GM10266 (cell line): Measurements from ENCODE around the gene BMI1.

Experiments
- DNase-seq: peaks from one replicate; pipeline ENCODE4 v3.0.0; 2012; ENCODE audit errors: extremely low spot score
- CTCF ChIP-seq: IDR thresholded peaks from 2 replicates; pipeline ENCODE4 v1.5.1; 2012; ENCODE audit warnings: mild to moderate bottlenecking, low read depth; ENCODE audit not compliant: control insufficient read depth, insufficient read depth; ENCODE audit errors: missing control alignments

Gene BMI1

GRCh38 chr10:22314852-22315251 is 6.0 kb upstream of the BMI1 start:
- TF ChIP-seq CTCF: no peak
- DNase-seq: no peak

GRCh38 chr10:22315455-22316285 is 5.2 kb upstream of the BMI1 start:
- TF ChIP-seq CTCF: no peak

DNA sequence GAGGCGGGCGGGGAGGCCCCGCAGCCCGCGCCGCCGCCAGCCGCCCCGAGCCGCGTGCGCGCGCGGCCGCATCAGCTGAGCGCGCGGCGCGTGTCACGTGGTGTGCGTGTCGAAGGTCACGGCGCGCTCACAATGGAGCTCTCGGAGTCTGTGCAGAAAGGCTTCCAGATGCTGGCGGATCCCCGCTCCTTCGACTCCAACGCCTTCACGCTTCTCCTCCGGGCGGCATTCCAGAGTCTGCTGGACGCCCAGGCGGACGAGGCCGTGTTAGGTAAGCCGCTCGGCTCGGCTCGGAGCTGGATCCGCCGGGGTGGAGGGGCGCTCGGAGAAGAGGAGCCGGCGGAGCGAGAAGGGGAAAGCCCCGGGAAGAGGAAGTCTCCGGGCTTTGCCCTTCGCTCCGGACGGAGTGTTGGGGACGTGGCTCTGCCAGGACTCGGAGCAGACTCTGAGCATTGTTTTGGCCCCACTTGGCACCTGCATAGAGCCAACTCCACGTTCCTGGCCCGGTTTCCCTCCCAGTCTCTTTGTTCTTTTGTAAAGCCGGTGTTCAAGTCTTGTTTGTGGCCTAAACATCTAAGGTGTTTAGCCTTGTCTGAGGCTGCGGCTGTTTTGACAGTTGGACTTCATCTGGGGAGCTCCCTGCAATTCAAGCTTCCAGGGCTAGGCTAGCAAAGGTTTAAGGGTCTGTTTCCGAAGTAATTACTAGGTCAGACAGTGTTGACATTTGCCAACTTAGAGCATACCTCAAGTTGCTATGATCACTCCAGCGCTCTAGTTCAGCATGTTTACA is 4.4 kb upstream of the BMI1 start, which contains the start of gene COMMD3:
TSS of gene COMMD3 (plus strand) at position 103 of the 790 bp plus-strand sequence. CDS start at position 133, 30 bp downstream.
- no peak for TF ChIP-seq CTCF
- DNase-seq: peak; percentile 87

More at GRCh38 chr10:22315455-22316285, 5.2 kb upstream of the BMI1 start:
- no peak for DNase-seq

DNA sequence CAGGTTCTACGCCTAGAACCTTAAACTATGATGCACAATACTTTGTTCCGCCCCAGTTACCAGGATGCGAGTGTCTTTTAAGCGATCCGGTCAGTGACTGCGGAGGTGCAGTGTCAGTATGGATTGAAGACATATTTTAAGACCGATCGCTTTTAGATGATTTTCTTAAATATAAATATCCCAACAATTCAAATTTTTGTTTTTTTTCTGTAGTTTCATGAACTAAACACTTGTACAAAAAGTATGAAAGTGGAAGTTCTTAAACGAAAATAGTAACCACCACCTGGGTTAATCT is 3.9 kb upstream of the BMI1 start:
- TF ChIP-seq CTCF: no peak
- no peak for DNase-seq

DNA sequence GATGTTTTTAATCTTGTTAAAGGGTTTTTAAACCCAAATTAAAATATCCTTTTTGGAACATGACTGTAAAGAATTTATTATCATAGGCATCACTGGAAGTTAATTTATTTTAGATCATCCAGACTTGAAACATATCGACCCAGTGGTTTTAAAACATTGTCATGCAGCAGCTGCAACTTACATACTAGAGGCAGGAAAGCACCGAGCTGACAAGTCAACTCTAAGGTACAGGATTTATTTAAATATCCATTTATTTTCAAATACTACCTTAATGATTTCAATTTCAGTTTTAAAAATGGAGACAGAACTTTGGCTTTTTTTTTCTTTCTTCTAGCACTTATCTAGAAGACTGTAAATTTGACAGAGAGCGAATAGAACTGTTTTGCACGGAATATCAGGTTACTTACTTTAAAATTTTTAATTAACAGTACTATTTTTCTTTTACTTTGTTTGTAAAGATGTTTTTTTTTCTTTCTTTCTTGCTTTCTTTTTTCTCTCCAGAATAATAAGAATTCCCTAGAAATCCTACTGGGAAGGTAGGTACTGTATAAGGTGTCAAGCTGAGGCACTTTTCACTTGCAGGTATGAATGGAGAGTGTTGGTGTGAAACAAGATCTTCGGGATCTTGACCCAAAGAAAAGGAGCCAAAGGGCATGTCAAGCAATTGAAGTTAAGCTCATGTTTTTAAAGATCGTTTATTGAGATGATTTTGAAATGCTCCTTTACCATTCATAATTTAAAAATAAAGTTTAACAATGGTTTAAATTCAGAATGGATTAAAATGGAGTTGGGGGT is 2.9 kb upstream of the BMI1 start:
- TF ChIP-seq CTCF: no peak
- no peak for DNase-seq

DNA sequence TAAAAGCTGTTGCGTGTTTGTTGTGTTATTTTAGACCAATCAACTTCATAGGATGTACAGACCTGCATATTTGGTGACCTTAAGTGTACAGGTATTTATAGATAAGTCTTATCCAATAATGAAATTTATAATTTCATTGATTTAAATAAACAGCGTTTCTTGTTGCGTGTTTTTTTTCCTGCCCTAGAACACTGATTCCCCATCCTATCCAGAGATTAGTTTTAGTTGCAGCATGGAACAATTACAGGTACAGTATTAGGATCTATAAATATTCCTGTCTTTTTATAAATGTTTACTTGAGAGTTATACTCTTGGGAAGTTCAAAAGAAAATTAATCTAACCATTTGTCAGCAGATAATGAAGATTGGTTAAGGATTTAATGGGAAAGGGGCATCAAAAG is 2.1 kb upstream of the BMI1 start:
- DNase-seq: no peak
- no peak for TF ChIP-seq CTCF

DNA sequence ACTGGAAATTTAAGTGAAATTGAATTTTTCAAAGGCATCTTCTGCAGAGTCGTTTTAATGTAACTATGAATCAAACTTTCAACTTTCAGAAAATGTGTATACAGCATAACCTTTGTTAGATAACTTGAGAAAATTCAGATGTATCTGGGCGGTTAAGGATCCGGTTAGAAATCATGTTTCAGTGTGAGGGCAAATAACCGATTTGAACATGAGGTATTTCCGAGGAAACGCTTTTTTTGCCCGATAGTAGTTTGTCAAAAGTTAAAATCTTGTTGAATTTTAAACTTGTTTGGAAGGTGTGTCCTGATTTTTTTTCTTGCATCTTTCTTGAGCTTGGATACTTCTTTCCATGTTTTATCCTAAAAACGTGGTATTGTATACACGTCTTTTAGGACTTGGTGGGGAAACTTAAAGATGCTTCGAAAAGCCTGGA is 1.3 kb upstream of the BMI1 start:
- DNase-seq: no peak
- TF ChIP-seq CTCF: no peak
